ENCODE results near the gene ZNF124.

Gene ZNF124

DNA sequence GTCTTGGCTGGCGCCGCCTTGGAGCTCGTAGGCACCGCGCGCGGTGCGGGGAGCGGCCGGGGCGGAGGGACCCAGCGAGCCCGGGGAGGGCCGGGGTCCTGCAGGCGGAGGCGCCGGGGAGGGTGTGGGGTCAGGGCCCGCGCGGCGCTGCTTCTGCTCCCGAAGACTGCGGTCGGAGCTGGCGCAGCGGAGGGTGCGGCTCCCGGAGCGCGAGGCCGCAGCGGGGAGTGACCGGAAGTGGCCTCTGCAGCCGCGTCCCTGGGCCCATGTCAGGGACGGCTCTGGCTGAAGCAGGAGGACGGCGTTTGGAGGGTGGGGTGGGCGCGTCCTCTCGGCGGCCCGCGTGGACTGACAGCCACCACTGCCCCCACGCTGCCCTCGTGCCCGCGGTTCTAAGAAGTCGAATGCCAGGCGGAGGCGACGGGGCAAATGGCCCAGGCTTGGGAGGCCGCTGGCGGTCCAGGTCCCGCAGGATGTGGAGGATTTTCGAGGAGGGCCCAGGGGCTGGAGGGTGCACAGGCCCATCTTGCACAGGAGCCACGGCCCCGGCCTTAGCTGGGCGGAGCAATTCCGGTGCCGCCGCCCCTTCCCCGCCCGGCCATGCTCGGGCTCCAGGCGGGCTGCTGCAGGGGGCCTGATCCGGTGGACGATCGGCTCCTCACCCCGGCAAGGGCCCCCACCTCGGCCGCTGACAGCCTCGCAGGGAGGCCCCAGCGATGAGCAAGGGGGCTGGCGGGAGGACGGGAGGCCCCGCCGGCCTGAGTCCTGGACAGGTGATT is 59.9 kb downstream of the ZNF124 start:
- DNase-seq: no peak

- DNase-seq: no peak
Observed at GRCh38 chr1:247111259-247111699, 60.5 kb downstream of the ZNF124 start.

DNA sequence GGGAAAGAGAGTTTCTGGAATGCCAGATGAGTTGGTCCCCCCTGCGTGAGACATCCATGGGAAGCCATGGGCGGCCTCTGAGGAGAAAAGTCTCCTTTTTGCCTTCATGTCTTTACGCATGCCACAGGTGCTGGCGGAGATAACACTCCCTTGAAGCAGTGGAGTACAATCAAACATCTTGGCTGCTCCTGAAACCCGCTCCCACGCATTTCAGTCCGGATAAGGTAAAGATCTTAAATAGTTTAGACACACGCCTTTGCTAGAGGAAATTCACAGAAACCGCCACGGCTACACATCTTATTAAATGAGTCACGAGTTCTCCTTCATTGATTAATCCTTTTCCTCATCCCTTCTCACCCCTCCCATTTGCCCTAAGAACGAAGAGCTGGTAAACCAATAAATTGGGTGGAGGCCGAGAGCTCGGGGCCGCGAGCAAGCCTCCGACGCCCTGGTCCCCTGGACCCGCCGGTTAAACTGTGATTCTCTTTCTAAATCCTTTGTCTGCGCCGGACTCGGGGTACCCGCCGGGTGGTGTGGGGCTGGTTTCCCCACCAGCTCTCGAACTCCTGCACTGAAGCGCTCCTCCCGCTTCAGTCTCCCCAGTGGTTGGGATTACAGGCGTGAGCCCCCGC is 61.1 kb downstream of the ZNF124 start:
- DNase-seq: no peak

DNA sequence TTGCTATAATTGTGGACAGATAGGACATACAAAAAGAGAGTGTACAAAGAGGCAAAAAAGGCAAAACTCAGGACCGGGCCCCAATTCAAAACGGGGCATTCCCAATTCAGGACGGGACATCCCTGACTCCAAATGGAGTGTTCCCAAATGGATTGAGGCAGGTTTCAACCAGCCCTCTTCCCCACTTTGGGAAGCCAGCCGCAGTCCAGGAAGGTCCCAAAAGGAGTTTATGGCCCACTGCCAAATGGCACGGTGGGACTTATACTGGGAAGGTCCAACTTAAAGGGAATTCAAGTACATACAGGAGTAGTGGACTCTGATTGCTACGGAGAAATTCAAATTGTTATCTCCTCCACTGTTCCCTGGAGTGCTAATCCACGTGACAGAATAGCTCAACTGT is 64.1 kb downstream of the ZNF124 start:
- DNase-seq: no peak

DNA sequence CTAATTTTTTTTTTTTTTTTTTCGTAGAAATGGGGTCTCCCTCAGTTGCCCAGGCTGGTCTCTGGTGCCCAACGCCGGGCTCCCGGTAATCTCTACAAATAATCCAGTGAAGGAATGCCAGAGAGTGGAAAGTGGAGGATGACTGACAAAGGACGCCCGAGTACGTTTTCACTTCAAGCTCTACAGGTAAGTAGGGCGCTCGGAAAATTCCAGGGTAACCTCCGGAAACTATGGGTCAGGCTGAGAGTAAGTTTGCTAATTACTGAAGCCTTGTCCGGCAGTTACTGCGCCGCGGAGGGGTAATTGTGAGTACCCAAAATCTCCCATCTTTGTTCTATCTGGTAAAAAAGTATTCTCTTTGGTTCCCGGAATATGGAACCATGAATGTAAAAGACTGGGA is 65.9 kb downstream of the ZNF124 start:
- DNase-seq: no peak

Data from CD4-positive, alpha-beta T cell treated with Interferon gamma for 1 hour (primary cell).